Mesenchymal stem cell (in vitro differentiated cells and primary cell): ENCODE data around the gene MALT1.
"Not testable (repeated sequence)": the region's sequence is repeated elsewhere in the genome, so short reads cannot be mapped to it uniquely, and the experiment has no call there.

ENCODE experiments used
- DNase-seq: peaks from one replicate; pipeline ENCODE4 v3.0.0-alpha.2; 2013
- H2AFZ ChIP-seq: one replicate; pipeline ENCODE4 v1.6.1; 2013; ENCODE audit warnings: low read depth, mild to moderate bottlenecking, control low read depth, inconsistent platforms, low read length, moderate library complexity
- H2AK5ac ChIP-seq: 2 replicates; pipeline ENCODE4 v1.6.1; 2013; ENCODE audit warnings: low read length, moderate library complexity, mild to moderate bottlenecking, inconsistent platforms; ENCODE audit not compliant: severe bottlenecking
- H2BK120ac ChIP-seq: one replicate; pipeline ENCODE4 v1.6.1; 2013; ENCODE audit warnings: low read depth, mild to moderate bottlenecking, inconsistent platforms, low read length, moderate library complexity
- H2BK12ac ChIP-seq, 2 experiments: one replicate each; pipeline ENCODE4 v1.6.1; 2013; ENCODE audit warnings: inconsistent platforms in 2 of 2, low read length in 2 of 2, mild to moderate bottlenecking in 2 of 2, moderate library complexity in 2 of 2, control low read depth in 1 of 2
- H2BK15ac ChIP-seq: one replicate; pipeline ENCODE4 v1.6.1; 2013; ENCODE audit warnings: mild to moderate bottlenecking, low read depth, inconsistent platforms; ENCODE audit not compliant: poor library complexity, severe bottlenecking
- H2BK5ac ChIP-seq: 2 replicates; pipeline ENCODE4 v1.6.1; 2013; ENCODE audit warnings: low read depth, mild to moderate bottlenecking, low read length, control low read depth, inconsistent platforms; ENCODE audit not compliant: poor library complexity, severe bottlenecking
- H3K14ac ChIP-seq, 2 experiments: one replicate each; pipeline ENCODE4 v1.6.1; 2013; ENCODE audit warnings: inconsistent platforms in 2 of 2, low read length in 2 of 2, control low read depth in 1 of 2, mild to moderate bottlenecking in 1 of 2, moderate library complexity in 1 of 2
- H3K18ac ChIP-seq, 2 experiments: one replicate each; pipeline ENCODE4 v1.6.1; 2013; ENCODE audit warnings: inconsistent platforms in 2 of 2, low read length in 2 of 2, control low read depth in 1 of 2, low read depth in 1 of 2, mild to moderate bottlenecking in 1 of 2
- H3K23ac ChIP-seq, 2 experiments: one replicate each; pipeline ENCODE4 v1.6.1; 2013; ENCODE audit warnings: inconsistent platforms in 2 of 2, low read length in 2 of 2, mild to moderate bottlenecking in 2 of 2, moderate library complexity in 2 of 2, control low read depth in 1 of 2
- H3K27ac ChIP-seq: 2 replicates; pipeline ENCODE4 v1.5.1; 2013; ENCODE audit warnings: mild to moderate bottlenecking, moderate library complexity, low read length, control low read depth, inconsistent platforms; ENCODE audit not compliant: poor library complexity, severe bottlenecking
- H3K27me3 ChIP-seq, 2 experiments: 2 replicates each; pipeline versions ENCODE4 v1.6.1 to v1.7.0; 2013; ENCODE audit warnings: low read length in 2 of 2, mild to moderate bottlenecking in 2 of 2, moderate library complexity in 2 of 2, control low read depth in 1 of 2, inconsistent platforms in 1 of 2; ENCODE audit not compliant: control insufficient read depth in 1 of 2, insufficient read depth in 1 of 2
- H3K36me3 ChIP-seq, 2 experiments: 2 replicates each; pipeline versions ENCODE4 v1.6.1 to v1.7.0; 2013; ENCODE audit warnings: low read length in 2 of 2, control low read depth in 1 of 2, inconsistent platforms in 1 of 2, low read depth in 1 of 2, mild to moderate bottlenecking in 1 of 2; ENCODE audit not compliant: insufficient read depth in 2 of 2, control insufficient read depth in 1 of 2
- H3K4ac ChIP-seq, 2 experiments: one replicate each; pipeline ENCODE4 v1.6.1; 2013; ENCODE audit warnings: inconsistent platforms in 2 of 2, low read length in 2 of 2, mild to moderate bottlenecking in 2 of 2, moderate library complexity in 2 of 2, control low read depth in 1 of 2, low read depth in 1 of 2
- H3K4me1 ChIP-seq: 2 replicates; pipeline ENCODE4 v1.6.1; 2013; ENCODE audit warnings: low read depth, low read length, control low read depth; ENCODE audit not compliant: control insufficient read depth, insufficient read depth
- H3K4me2 ChIP-seq: 2 replicates; pipeline ENCODE4 v1.6.1; 2013; ENCODE audit warnings: low read length, mild to moderate bottlenecking, inconsistent platforms; ENCODE audit not compliant: poor library complexity, severe bottlenecking
- H3K4me3 ChIP-seq, 2 experiments: 2 replicates each; pipeline versions ENCODE4 v1.5.1 to v1.7.0; 2013; ENCODE audit warnings: low read length in 2 of 2, mild to moderate bottlenecking in 2 of 2, control low read depth in 1 of 2, low read depth in 1 of 2; ENCODE audit not compliant: insufficient read depth in 1 of 2
- H3K79me1 ChIP-seq: replicated peaks from 2 replicates; pipeline ENCODE4 v1.6.1; 2013; ENCODE audit warnings: mild to moderate bottlenecking, control low read depth, low read length, inconsistent platforms; ENCODE audit not compliant: poor library complexity, severe bottlenecking
- H3K9ac ChIP-seq: 2 replicates; pipeline ENCODE4 v1.7.0; 2013; ENCODE audit warnings: mild to moderate bottlenecking, low read length, moderate library complexity
- H3K9me3 ChIP-seq: 2 replicates; pipeline ENCODE4 v1.7.0; 2013; ENCODE audit warnings: mild to moderate bottlenecking, low read length; ENCODE audit not compliant: control insufficient read depth
- H4K8ac ChIP-seq: one replicate; pipeline ENCODE4 v1.6.1; 2013; ENCODE audit warnings: inconsistent platforms, mild to moderate bottlenecking, low read length, moderate library complexity
- H4K91ac ChIP-seq: one replicate; pipeline ENCODE4 v1.6.1; 2013; ENCODE audit warnings: mild to moderate bottlenecking, low read length, inconsistent platforms
- WGBS: methylation state at CpG from one replicate; pipeline ENCODE4 v1.1.7; 2013; ENCODE audit warnings: mixed read lengths; 5-methylcytosine and 5-hydroxymethylcytosine counted together

Gene MALT1

DNA sequence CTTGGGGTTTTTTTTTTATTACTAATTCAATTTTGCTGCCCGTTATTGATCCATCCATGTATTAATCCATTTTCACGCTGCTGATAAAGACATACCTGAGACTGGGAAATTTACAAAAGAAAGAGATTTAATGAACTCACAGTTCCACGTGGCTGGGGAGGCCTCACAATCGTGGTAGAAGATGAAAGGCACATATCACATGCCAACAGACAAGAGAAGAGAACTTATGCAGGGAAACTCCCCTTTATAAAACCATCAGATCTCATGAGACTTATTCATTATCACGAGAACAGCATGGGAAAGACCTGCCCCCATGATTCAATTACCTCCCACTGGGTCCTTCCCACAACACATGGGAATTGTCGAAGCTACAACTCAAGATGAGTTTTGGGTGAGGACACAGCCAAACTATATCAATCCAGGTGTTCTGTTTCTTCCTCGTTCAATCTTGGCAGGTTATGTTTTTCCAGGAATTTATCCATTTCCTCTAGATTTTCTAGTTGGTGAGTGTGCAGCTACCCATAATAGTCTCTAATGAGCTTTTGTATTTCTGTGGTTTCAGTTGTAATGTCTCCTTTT, 18.0 kb upstream of the MALT1 start:
- H4K8ac ChIP-seq, H2BK15ac ChIP-seq, DNase-seq, H3K4me1 ChIP-seq, H3K27ac ChIP-seq, H3K18ac ChIP-seq, H2AFZ ChIP-seq, H3K36me3 ChIP-seq, H2BK12ac ChIP-seq, H4K91ac ChIP-seq, H3K23ac ChIP-seq, H2BK5ac ChIP-seq, H2AK5ac ChIP-seq, H3K14ac ChIP-seq, H3K4me2 ChIP-seq, H3K27me3 ChIP-seq, H3K4ac ChIP-seq, H3K79me1 ChIP-seq, H2BK120ac ChIP-seq, H3K9ac ChIP-seq, H3K4me3 ChIP-seq: not testable (repeated sequence)
- H3K9me3 ChIP-seq, result peaks cover 11% of the 10 kb centered on the region
- 95% methylated on average over 6 of the region's 7 CpGs for WGBS

DNA sequence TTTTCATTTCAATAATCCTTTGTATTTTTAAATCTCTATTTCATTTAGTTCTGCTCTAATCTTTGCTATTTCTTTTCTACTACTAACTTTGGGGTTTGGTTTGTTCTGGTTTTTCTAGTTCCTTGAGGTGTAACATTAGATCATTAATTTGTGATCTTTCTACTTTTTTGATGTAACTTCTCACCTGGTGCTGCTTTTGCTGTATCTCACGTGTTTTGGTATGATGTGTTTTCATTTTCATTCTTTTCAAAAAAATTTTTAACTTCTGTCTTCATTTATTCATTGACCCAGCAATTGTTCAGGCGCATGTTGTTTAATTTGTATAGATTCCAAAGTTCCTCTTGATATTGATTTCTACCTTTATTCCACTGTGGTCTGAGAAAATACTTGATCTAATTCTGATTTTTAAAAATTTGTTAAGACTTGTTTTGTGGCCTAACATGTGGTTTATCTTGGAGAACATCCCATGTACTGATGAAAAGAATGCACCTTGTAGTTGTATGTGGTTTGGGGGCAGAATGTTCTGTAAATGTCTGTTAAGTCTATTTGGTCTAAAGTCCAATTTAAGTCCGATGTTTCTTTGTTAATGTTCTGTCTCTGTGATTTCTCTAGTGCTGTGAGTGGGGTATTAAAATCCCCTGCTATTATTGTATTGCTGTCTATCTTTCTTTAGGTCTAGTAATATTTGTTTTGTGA, 17.3 kb upstream of the MALT1 start:
- Histone ChIP-seq H3K4me3 (no peak overlapping the region), H2AK5ac (no peak overlapping the region), H3K27me3 (no peaks in the 10 kb centered on the region), H3K4me1 (no peaks in the 10 kb centered on the region), H3K4ac (no peak overlapping the region), H3K9me3 (peaks cover 11% of the 10 kb centered on the region), H3K4me2 (no peak overlapping the region), H2AFZ (no peak overlapping the region), H3K18ac (no peak overlapping the region), H3K9ac (no peak overlapping the region), H3K79me1 (no peaks in the 10 kb centered on the region), H3K14ac (no peak overlapping the region), H4K8ac (no peak overlapping the region), H2BK12ac (no peak overlapping the region), H4K91ac (no peak overlapping the region), H2BK5ac (no peak overlapping the region), H3K27ac (no peak overlapping the region), H3K23ac (no peak overlapping the region), H2BK120ac (no peak overlapping the region), H3K36me3 (no peaks in the 10 kb centered on the region), H2BK15ac (no peak overlapping the region)
- WGBS, result 58% methylated on average over 1 of the region's 3 CpGs
- DNase-seq, result no peak

DNA sequence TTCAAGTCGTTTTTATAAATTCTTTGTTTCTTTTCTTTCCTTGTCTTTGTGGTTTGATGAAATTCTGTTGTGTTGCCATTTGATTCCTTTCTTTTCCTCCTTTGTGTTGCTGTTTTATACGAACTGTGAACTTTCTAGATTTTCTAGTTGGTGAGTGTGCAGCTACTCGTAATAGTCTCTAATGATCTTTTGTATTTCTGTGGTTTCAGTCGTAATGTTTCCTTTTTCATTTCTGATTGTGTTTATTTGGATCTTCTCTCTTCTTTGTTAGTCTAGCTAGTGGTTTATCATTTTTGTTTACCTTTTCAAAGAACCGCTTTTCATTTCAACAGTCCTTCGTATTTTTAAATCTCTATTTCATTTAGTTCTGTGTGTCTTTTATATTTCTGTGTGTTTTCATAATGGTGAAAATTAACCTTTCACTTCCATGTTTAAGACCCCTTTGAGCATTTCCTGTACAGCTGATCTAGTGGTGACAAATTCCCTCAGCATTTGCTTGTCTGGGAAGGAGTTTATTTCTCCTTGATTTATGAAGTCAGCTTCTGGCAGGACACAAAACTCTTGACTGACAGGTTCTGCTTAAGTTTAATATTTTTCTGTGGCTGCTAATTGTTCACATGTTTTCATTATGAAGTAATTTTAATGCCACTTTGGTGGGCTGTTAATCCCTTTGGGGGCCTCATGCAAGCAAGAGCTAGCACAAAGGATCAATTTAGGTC, 16.2 kb upstream of the MALT1 start:
- Histone ChIP-seq H2BK5ac (no peak overlapping the region), H3K4me1 (no peaks in the 10 kb centered on the region), H2BK15ac (no peak overlapping the region), H3K27ac (no peak overlapping the region), H3K23ac (no peak overlapping the region), H2BK12ac (no peak overlapping the region), H3K9me3 (peaks cover 11% of the 10 kb centered on the region), H3K18ac (no peak overlapping the region), H3K4me2 (no peak overlapping the region), H3K27me3 (no peaks in the 10 kb centered on the region), H2BK120ac (no peak overlapping the region), H3K36me3 (no peaks in the 10 kb centered on the region), H3K4ac (no peak overlapping the region), H4K8ac (no peak overlapping the region), H3K79me1 (no peaks in the 10 kb centered on the region), H4K91ac (no peak overlapping the region), H2AFZ (no peak overlapping the region), H3K4me3 (no peak overlapping the region), H2AK5ac (no peak overlapping the region), H3K14ac (no peak overlapping the region), H3K9ac (no peak overlapping the region)
- 83% methylated on average over 1 of the region's 6 CpGs for WGBS
- DNase-seq, result no peak

DNA sequence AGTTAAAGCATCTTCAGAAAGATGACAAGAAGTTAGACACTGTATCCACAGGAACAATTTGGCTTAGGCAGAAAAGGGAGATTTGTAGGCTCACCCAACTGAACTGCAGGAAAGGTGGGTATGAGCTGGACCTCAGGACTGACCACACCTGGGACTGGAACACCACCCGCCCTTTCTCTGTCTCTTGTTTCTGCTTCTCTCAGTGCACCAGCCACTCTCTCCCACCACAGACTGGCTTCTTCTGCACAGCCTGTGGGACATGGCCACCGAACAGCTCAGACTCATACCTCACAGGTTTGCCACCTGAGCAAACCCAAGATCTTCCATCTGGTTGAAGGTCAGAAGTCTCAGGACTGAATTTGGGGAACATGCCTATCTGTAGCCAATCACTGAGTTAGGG, 14.2 kb upstream of the MALT1 start:
- Histone ChIP-seq H3K79me1 (no peaks in the 10 kb centered on the region), H2AFZ (no peak overlapping the region), H3K4me1 (no peaks in the 10 kb centered on the region), H3K4me3 (no peak overlapping the region), H3K9ac (no peak overlapping the region), H3K4ac (no peak overlapping the region), H3K36me3 (no peaks in the 10 kb centered on the region), H4K91ac (no peak overlapping the region), H3K27ac (no peak overlapping the region), H2BK120ac (no peak overlapping the region), H2AK5ac (no peak overlapping the region), H2BK5ac (no peak overlapping the region), H3K9me3 (peaks cover 11% of the 10 kb centered on the region), H3K27me3 (no peaks in the 10 kb centered on the region), H3K23ac (no peak overlapping the region), H2BK12ac (no peak overlapping the region), H3K14ac (no peak overlapping the region), H3K4me2 (no peak overlapping the region), H4K8ac (no peak overlapping the region), H2BK15ac (no peak overlapping the region), H3K18ac (no peak overlapping the region)
- WGBS, result 98% methylated on average over 2 of the region's 2 CpGs
- no peak for DNase-seq
